Measurements from ENCODE around the gene LENG8. TPM values are rescaled to one million over a fixed set of nuclear protein-coding genes. Genes with fewer than 3 reads are reported as not detected.

The LENG8 gene
- total and polyA plus RNA-seq, 4 donors, result 6.9 to 46.7 (median 18.7) TPM

GRCh38 chr19:54430306-54431254, 18.4 kb upstream of the LENG8 start:
- DNase-seq (ENCODE audit: low spot score), result peak; percentile 61
- peaks cover 0 to 5% (median 2%) of the 10 kb centered on the region in 4 donors for H3K27me3 ChIP-seq (ENCODE audit: control insufficient read depth in 4 of 4, insufficient read depth in 4 of 4, low read length in 3 of 4)
- no peaks in the 10 kb centered on the region for H3K36me3 ChIP-seq (ENCODE audit: control insufficient read depth in 4 of 4, insufficient read depth in 3 of 4, low read depth in 1 of 4, low read length in 3 of 4)
- TF ChIP-seq TAF1 (conservative IDR thresholded peaks at IDR 0.05) (no peak), NR2F2 (IDR thresholded peaks at IDR 0.05) (no peak), RAD21 (IDR thresholded peaks at IDR 0.05) (peak in 1 of 2 donors; percentile 12)
- 9% methylated on average over 43 of the region's 43 CpGs for WGBS
- H3K9me3 ChIP-seq (ENCODE audit: control insufficient read depth in 4 of 4, low read length in 3 of 4), result no peaks in the 10 kb centered on the region
- no peak overlapping the region for H3K9ac ChIP-seq (ENCODE audit: low read depth in 1 of 2, low read length in 2 of 2)
- no peak overlapping the region for H3K27ac ChIP-seq (ENCODE audit: low read depth in 1 of 2, low read length in 2 of 2)
- H3K4me1 ChIP-seq (ENCODE audit: control insufficient read depth in 4 of 4, insufficient read depth in 4 of 4, low read length in 3 of 4), result peaks cover 2 to 13% (median 11%) of the 10 kb centered on the region in 4 donors
- H3K4me3 ChIP-seq (ENCODE audit: low read depth in 1 of 3, low read length in 3 of 3), result peak overlapping the region in 1 of 3 donors; percentile 9

- no peak for DNase-seq (ENCODE audit: low spot score)
- H3K27ac ChIP-seq (ENCODE audit: low read depth in 1 of 2, low read length in 2 of 2), result no peak overlapping the region
- H3K4me3 ChIP-seq (ENCODE audit: low read depth in 1 of 3, low read length in 3 of 3), result no peak overlapping the region
- peaks cover 0 to 5% (median 2%) of the 10 kb centered on the region in 4 donors for H3K27me3 ChIP-seq (ENCODE audit: control insufficient read depth in 4 of 4, insufficient read depth in 4 of 4, low read length in 3 of 4)
- peaks cover 2 to 13% (median 11%) of the 10 kb centered on the region in 4 donors for H3K4me1 ChIP-seq (ENCODE audit: control insufficient read depth in 4 of 4, insufficient read depth in 4 of 4, low read length in 3 of 4)
- H3K9ac ChIP-seq (ENCODE audit: low read depth in 1 of 2, low read length in 2 of 2), result no peak overlapping the region
- H3K9me3 ChIP-seq (ENCODE audit: control insufficient read depth in 4 of 4, low read length in 3 of 4), result no peaks in the 10 kb centered on the region
- no peaks in the 10 kb centered on the region for H3K36me3 ChIP-seq (ENCODE audit: control insufficient read depth in 4 of 4, insufficient read depth in 3 of 4, low read depth in 1 of 4, low read length in 3 of 4)
- 44% methylated on average over 11 of the region's 11 CpGs for WGBS
- no peak for TF ChIP-seq REST (IDR thresholded peaks at IDR 0.05)
- TF ChIP-seq NR2F2 (IDR thresholded peaks at IDR 0.05), result no peak
- TF ChIP-seq ZBTB33 (IDR thresholded peaks at IDR 0.05), result no peak
- TF ChIP-seq FOXA2 (IDR thresholded peaks at IDR 0.05), result no peak
- TF ChIP-seq ATF3 (IDR thresholded peaks at IDR 0.05), result no peak
- no peak for TF ChIP-seq HNF4A (conservative IDR thresholded peaks at IDR 0.05)
- no peak for TF ChIP-seq RXRA (IDR thresholded peaks at IDR 0.05)
- TF ChIP-seq JUND (IDR thresholded peaks at IDR 0.05), result no peak
- TF ChIP-seq CTCF (IDR thresholded peaks at IDR 0.05; ENCODE audit: low read depth, low read length, missing input control), result no peak
- no peak for TF ChIP-seq TAF1 (conservative IDR thresholded peaks at IDR 0.05)
- no peak for TF ChIP-seq EGR1 (IDR thresholded peaks at IDR 0.05; ENCODE audit: low read depth in 2 of 2)
- no peak for TF ChIP-seq GABPA (IDR thresholded peaks at IDR 0.05 in 1 of 2, conservative IDR thresholded peaks at IDR 0.05 in 1 of 2)
- TF ChIP-seq SP1 (IDR thresholded peaks at IDR 0.05), result no peak
- TF ChIP-seq YY1 (IDR thresholded peaks at IDR 0.05), result no peak
- no peak for TF ChIP-seq FOXA1 (IDR thresholded peaks at IDR 0.05)
- TF ChIP-seq HNF4G (IDR thresholded peaks at IDR 0.05), result no peak
- no peak for TF ChIP-seq MAX (IDR thresholded peaks at IDR 0.05)
- no peak for TF ChIP-seq RAD21 (IDR thresholded peaks at IDR 0.05)
Measured at GRCh38 chr19:54431255-54431838, 17.7 kb upstream of the LENG8 start.
